HG03521 (cell line): Measurements from ENCODE around the gene PIAS4.
"Not testable (repeated sequence)": the region's sequence is repeated elsewhere in the genome, so short reads cannot be mapped to it uniquely, and the experiment has no call there.

Experiments used
- ATAC-seq: cut with Tn5 transposase; IDR thresholded peaks from one replicate; pipeline ENCODE4 v1.9.1; 2021; ENCODE audit warnings: mild to moderate bottlenecking, moderate library complexity; ENCODE audit not compliant: unreplicated experiment

PIAS4 gene

GRCh38 chr19:3990815-3991117 lies 16.8 kb upstream of the PIAS4 start:
- no peak for ATAC-seq

- no peak for ATAC-seq
These were observed 11.9 kb upstream of the PIAS4 start for GRCh38 chr19:3995607-3996006.

- ATAC-seq: not testable (repeated sequence)
These were observed 8.7 kb upstream of the PIAS4 start for GRCh38 chr19:3998667-3999412.

- not testable (repeated sequence) for ATAC-seq
These were observed 6.7 kb upstream of the PIAS4 start for GRCh38 chr19:4000798-4001197.

GRCh38 chr19:4005436-4005835 lies 2.1 kb upstream of the PIAS4 start:
- not testable (repeated sequence) for ATAC-seq

- peak; percentile 0 for ATAC-seq
These were observed 452 bp downstream of the PIAS4 start for GRCh38 chr19:4007836-4008539.

- no peak for ATAC-seq
These were observed 2.7 kb downstream of the PIAS4 start for GRCh38 chr19:4009990-4010807.

GRCh38 chr19:4010808-4011110 lies 3.2 kb downstream of the PIAS4 start:
- ATAC-seq: no peak

- ATAC-seq: not testable (repeated sequence)
These were observed 3.9 kb downstream of the PIAS4 start for GRCh38 chr19:4011430-4011829.

- no peak for ATAC-seq
These were observed 4.8 kb downstream of the PIAS4 start for GRCh38 chr19:4012092-4012974.

GRCh38 chr19:4012975-4013634 lies 5.6 kb downstream of the PIAS4 start:
- no peak for ATAC-seq

GRCh38 chr19:4013886-4014540 lies 6.5 kb downstream of the PIAS4 start:
- no peak for ATAC-seq

- no peak for ATAC-seq
These were observed 7.3 kb downstream of the PIAS4 start for GRCh38 chr19:4014541-4015491.

- no peak for ATAC-seq
These were observed 8.3 kb downstream of the PIAS4 start for GRCh38 chr19:4015705-4016402.

GRCh38 chr19:4016486-4016885 lies 8.9 kb downstream of the PIAS4 start:
- no peak for ATAC-seq

GRCh38 chr19:4016903-4017638 lies 9.5 kb downstream of the PIAS4 start:
- ATAC-seq: no peak

GRCh38 chr19:4018140-4018613 lies 10.6 kb downstream of the PIAS4 start:
- no peak for ATAC-seq
